Skeletal muscle satellite cell (primary cell): ENCODE measurements around the gene TMPRSS9.
A peak's percentile ranks its signal among the peaks of the same experiment; 100 is the strongest.

Source experiments
- H3K27me3 ChIP-seq: 2 replicates; pipeline ENCODE4 v1.7.0; 2013; ENCODE audit warnings: low read length; ENCODE audit not compliant: control insufficient read depth, insufficient read depth
- H3K36me3 ChIP-seq: 2 replicates; pipeline ENCODE4 v1.7.0; 2013; ENCODE audit warnings: mild to moderate bottlenecking, control low read depth, low read length; ENCODE audit not compliant: insufficient read depth
- H3K4me1 ChIP-seq: 2 replicates; pipeline ENCODE4 v1.7.0; 2013; ENCODE audit warnings: low read length; ENCODE audit not compliant: control insufficient read depth, insufficient read depth
- H3K4me2 ChIP-seq: 2 replicates; pipeline ENCODE4 v1.7.0; 2013; ENCODE audit warnings: mild to moderate bottlenecking, low read length
- H3K4me3 ChIP-seq: 2 replicates; pipeline ENCODE4 v1.7.0; 2013; ENCODE audit warnings: low read length
- H3K9ac ChIP-seq: 2 replicates; pipeline ENCODE4 v1.7.0; 2013; ENCODE audit warnings: mild to moderate bottlenecking, low read depth, low read length, moderate library complexity
- H3K9me3 ChIP-seq: replicated peaks from 2 replicates; pipeline ENCODE4 v1.7.0; 2013; ENCODE audit warnings: mild to moderate bottlenecking, control low read depth, low read length

Gene TMPRSS9

DNA sequence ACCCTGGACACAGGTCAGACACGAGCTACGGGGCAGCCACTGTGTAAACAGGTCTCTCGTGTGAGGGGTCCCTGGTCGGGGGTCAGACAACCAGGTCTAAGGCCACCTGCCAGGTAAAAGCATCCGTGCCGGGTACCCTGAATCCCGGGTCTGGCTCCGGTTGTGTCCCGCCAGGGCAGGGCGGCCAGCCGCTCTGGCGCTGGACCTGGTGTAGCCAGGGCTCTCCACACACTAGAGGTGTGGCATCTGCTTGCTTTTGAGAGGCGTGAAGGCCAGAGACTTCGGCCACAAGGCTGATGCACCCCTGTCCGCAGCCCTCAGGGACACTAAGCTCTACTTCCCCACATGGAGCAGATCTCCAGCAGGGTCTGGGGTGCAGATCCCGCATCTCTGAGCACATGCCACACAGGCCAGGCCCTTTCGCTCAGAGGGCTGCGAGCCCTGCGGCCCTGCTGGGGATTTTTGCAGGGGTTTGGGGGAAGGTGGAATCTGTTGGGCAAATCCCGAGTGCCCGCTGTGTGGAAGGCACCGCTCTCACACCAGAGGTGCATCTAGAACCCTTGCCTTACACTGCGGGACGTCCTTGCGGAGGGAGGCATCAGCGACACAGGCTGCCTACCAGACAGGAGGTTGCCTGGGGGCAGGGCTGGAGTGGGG, 81.2 kb downstream of the TMPRSS9 start:
- Histone ChIP-seq H3K4me1 (peaks cover 2% of the 10 kb centered on the region), H3K9ac (no peak overlapping the region), H3K27me3 (no peaks in the 10 kb centered on the region), H3K36me3 (peaks cover 62% of the 10 kb centered on the region), H3K4me2 (no peak overlapping the region), H3K9me3 (no peaks in the 10 kb centered on the region), H3K4me3 (no peak overlapping the region)

DNA sequence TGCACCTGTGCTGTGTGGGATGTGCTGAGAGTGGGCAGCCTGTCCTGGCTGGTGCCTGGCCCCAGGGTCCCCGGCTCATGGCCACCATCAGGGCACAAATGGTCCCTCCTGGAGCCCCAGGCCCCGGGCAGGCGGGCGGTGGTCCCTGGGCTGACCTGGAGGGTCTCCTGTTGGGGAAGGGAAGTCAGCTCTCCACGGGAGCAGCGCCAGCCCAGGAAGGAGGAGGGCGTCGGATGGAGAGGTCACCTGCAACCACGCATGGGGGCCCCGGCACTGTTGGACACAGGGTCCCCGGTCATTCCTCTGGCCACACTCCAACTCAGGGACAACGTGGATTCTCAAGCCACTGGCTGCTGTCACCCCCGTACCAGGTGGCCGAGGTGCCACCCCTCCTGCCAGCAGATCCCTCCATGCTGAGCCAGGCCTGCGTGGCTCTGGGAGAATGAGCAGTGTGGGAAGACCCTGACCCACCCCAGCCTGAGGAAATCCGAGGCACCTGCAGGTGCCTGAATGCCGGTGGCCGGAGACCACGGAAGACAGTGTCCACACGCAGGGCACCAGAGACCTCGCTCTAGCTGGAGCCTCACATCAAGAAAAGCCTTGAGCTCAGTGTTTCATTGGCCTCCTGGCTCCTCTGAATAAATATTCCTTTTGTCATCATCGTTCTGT, 83.2 kb downstream of the TMPRSS9 start:
- no peak overlapping the region for H3K4me3 ChIP-seq
- H3K9ac ChIP-seq = no peak overlapping the region
- H3K4me1 ChIP-seq = peaks cover 18% of the 10 kb centered on the region
- no peaks in the 10 kb centered on the region for H3K27me3 ChIP-seq
- H3K4me2 ChIP-seq = no peak overlapping the region
- H3K36me3 ChIP-seq = peaks cover 49% of the 10 kb centered on the region
- no peaks in the 10 kb centered on the region for H3K9me3 ChIP-seq

DNA sequence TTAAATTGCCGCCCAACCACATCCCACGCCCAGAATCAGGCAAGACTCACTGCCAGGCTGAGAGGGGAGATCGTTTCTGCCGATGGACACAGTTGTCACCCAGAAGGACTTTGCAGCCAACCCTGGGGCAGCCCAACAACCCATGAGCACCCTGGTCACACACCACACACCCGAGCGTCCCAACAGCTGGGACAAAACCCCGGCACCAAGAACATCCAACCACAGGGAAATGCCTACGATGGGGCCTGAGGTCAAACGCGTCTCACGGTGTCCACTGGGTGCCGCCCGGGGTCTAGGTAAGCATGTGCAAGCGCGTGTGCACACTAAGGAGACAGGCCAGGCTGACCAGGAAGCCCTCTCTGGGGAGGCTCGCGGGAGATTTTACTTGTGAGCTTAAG, 83.7 kb downstream of the TMPRSS9 start:
- no peaks in the 10 kb centered on the region for H3K9me3 ChIP-seq
- H3K9ac ChIP-seq = no peak overlapping the region
- H3K4me2 ChIP-seq = no peak overlapping the region
- H3K4me3 ChIP-seq = no peak overlapping the region
- no peaks in the 10 kb centered on the region for H3K27me3 ChIP-seq
- H3K36me3 ChIP-seq = peaks cover 45% of the 10 kb centered on the region
- peaks cover 21% of the 10 kb centered on the region for H3K4me1 ChIP-seq

DNA sequence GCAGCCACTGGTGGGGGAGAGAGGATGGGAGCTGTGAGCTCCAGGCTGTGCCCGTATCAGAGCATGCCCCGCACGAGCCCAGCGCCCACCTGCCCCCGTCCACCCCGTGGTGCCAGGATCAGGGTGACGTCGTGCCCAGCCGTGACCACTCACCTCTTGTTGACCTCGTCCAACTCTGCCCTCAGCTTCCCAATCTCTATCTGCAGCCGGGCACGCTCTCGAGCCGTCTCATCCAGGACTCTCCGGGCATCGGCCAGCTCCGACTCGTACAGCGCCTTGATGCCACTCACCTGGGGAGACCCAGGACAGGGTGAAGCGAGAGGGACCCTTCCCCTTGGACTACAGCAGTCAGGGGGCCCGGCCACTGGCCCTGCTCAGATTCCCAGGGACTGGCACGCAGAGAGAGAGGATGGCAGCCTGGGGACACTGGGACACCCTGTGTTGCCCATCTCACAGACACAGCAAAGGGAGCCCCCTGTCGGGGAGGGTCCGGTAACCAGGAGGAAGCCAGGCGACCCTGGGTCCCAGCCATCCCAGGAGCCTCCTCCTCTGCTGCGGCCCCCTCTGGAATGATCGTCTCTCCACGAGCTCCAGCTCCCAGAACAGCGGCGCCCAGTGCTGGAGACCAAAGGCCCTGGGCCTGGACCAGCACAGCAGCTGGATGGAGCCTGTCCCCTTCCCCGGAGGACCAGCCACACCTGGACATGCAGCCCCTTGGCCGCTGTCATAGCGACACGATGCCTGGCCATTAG, 84.4 kb downstream of the TMPRSS9 start:
- peaks cover 41% of the 10 kb centered on the region for H3K36me3 ChIP-seq
- no peak overlapping the region for H3K4me2 ChIP-seq
- H3K9ac ChIP-seq = no peak overlapping the region
- no peaks in the 10 kb centered on the region for H3K27me3 ChIP-seq
- H3K9me3 ChIP-seq = no peaks in the 10 kb centered on the region
- no peak overlapping the region for H3K4me3 ChIP-seq
- H3K4me1 ChIP-seq = peaks cover 21% of the 10 kb centered on the region

DNA sequence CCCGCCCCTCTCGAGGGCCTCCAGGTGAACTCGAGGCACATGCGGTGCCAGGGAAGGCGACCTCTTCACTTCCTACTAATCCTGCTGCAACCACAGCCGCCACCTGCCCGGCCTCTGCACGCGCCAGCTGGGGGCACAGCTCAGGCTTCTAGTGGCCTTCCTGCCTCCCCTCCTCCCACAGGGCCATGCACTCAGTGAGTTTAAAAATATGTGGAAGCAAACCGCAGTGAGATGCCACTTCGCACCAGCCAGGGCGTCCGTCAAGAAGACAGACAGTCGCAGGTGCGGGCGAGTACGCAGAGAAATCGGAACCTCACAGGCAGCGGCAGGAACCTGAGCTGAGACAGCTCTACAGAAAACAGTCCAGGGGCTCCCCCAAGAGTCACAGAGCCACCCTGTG, 86.3 kb downstream of the TMPRSS9 start:
- Histone ChIP-seq H3K4me2 (peak overlapping the region; percentile 40), H3K36me3 (peaks cover 40% of the 10 kb centered on the region), H3K27me3 (no peaks in the 10 kb centered on the region), H3K4me1 (peaks cover 21% of the 10 kb centered on the region), H3K9me3 (no peaks in the 10 kb centered on the region), H3K9ac (no peak overlapping the region), H3K4me3 (no peak overlapping the region)

DNA sequence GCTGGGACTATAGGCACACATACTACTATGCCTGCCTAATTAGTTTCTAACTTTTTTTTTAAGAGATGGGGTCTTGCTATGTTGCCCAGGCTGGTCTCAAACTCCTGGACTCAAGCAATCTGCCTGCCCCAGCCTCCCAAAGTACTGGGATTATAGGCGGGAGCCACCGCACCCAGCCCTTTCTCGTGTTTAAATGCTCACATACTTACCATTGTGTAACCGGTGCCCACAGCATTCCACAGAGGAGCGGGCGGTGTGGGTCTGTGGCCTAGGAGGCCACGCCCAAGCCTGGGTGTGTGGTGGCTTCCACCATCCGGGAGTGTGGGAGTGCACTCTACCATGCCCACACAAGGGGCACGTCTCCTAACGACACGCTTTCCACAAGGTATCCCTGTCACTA, 89.0 kb downstream of the TMPRSS9 start:
- Histone ChIP-seq H3K4me1 (peaks cover 21% of the 10 kb centered on the region), H3K9me3 (no peaks in the 10 kb centered on the region), H3K4me2 (no peak overlapping the region), H3K4me3 (no peak overlapping the region), H3K36me3 (peaks cover 20% of the 10 kb centered on the region), H3K9ac (no peak overlapping the region), H3K27me3 (no peaks in the 10 kb centered on the region)

DNA sequence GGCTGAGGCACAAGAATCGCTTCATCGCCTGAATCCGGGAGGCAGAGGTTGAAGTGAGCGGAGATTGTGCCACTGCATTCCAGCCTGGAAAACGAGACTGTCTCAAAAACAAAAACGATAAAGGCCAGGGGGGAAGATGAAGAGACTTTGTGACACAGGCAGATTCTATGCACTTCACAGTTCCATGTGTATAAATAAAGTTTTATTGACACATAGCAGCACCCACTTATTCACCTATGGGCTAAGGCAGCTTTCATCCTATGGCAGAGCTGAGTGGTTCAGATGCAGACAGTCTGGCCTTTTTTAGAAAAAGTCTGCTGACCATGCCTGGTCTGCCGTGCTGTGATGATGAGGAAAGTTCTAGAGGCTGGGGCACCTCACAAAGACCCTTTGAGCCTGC, 91.1 kb downstream of the TMPRSS9 start:
- Histone ChIP-seq H3K4me1 (peaks cover 32% of the 10 kb centered on the region), H3K9ac (no peak overlapping the region), H3K9me3 (no peaks in the 10 kb centered on the region), H3K4me3 (no peak overlapping the region), H3K4me2 (no peak overlapping the region), H3K36me3 (peaks cover 11% of the 10 kb centered on the region), H3K27me3 (no peaks in the 10 kb centered on the region)

DNA sequence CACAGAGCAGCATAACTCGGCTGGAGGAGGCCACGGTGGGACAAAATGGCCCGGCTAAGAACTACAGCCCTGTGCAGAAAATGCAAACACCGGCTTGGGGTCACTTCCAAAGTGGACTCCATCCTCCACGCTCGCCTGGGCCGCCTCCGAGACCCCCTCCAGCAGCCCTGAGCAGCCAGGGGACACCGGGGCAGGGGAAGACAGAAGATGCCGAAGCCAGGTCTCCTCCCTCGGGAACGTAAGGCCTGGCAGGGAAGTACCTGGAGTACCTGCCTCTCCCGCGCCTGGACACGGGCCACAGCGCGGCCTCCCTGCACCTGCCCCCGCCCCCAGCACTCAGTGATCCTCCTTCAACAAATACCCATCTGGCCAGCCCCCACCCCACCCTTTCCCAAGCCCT, 91.7 kb downstream of the TMPRSS9 start:
- Histone ChIP-seq H3K9ac (no peak overlapping the region), H3K4me2 (no peak overlapping the region), H3K4me3 (no peak overlapping the region), H3K36me3 (peaks cover 11% of the 10 kb centered on the region), H3K27me3 (no peaks in the 10 kb centered on the region), H3K9me3 (no peaks in the 10 kb centered on the region), H3K4me1 (peaks cover 26% of the 10 kb centered on the region)

DNA sequence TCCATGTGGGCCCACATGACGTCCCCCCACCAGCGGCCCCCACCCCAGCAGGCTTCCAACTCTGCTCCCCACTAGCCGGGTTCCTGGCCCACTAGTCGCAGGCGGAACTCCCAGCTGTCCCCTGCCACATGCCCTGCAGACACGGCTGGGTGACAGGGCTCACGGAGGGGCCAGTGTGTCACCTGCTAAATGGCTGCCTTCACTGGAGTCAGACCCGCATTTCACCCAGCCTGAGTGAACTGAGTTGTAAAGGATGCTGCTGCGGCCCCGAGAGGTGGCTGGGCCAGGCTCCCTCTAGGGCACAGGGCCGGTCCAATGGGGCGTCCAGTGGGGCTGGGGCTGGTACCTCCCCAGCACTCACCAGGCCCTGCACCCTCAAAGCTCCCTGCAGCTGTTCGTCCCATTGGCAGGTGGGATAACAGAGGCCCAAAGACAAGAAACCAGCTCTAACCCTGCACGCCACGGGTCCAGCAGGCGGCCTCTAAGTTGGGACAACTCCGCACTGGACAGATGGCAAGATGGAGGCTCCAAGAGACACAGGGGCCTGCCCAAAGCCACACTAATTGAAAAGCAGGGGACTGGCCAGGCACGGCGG, 93.5 kb downstream of the TMPRSS9 start:
- Histone ChIP-seq H3K27me3 (no peaks in the 10 kb centered on the region), H3K4me2 (no peak overlapping the region)

DNA sequence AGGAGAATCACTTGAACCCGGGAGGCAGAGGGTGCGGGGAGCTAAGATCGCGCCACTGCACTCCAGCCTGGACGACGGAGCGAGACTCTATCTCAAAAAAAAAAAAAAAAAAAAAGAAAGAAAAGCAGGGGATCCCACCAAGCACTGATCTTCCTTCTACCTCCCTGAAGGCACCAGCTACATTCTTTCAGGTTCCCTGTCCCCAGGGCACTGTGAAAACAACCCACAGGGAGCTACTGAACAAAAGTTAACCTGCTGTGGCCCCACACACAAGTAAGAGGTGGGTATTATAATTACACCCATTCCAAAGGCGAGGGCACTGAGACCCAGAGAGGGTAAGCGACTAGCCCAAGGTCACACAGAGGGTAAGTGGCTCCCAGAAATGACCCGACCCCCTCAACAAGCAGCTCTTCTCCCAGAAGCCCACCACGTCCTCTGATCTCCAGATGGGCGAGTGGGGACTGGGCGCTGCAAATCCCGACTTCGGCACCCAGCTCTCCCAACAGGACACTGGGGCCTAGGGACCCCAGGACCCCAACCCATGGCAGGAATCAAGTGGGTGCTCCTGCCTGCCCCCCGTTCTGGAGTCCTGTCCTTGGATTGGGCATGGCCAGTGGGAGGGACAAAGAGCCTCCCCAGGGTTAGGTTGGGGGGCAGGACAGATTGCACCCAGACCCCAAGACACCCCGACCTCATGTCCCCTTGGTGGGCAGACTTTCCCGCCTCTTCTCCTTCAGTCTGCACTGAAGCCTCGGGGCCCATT, 94.3 kb downstream of the TMPRSS9 start:
- H3K4me3 ChIP-seq = peak overlapping the region; percentile 96
- H3K9ac ChIP-seq = peak overlapping the region; percentile 94
- H3K27me3 ChIP-seq = no peaks in the 10 kb centered on the region
- H3K36me3 ChIP-seq = peaks cover 8% of the 10 kb centered on the region
- H3K4me1 ChIP-seq = peaks cover 16% of the 10 kb centered on the region
- no peaks in the 10 kb centered on the region for H3K9me3 ChIP-seq
- H3K4me2 ChIP-seq = peak overlapping the region; percentile 95

More for the DNA sequence above, 93.5 kb downstream of the TMPRSS9 start:
- peaks cover 8% of the 10 kb centered on the region for H3K36me3 ChIP-seq
- no peak overlapping the region for H3K4me3 ChIP-seq
- H3K9me3 ChIP-seq = no peaks in the 10 kb centered on the region
- H3K9ac ChIP-seq = no peak overlapping the region
- H3K4me1 ChIP-seq = peaks cover 17% of the 10 kb centered on the region
